Endodermal cell (in vitro differentiated cells): ENCODE results near the gene APOL1. TPM values are rescaled to one million over a fixed set of nuclear protein-coding genes. Genes with fewer than 3 reads are reported as not detected.

Experiments
- DNase-seq: peaks from one replicate; pipeline ENCODE4 v3.0.0-alpha.2; 2017
- H3K27ac ChIP-seq: 2 replicates; pipeline ENCODE4 v1.5.1; 2013; ENCODE audit warnings: mild to moderate bottlenecking, low read depth, low read length, moderate library complexity
- H3K27me3 ChIP-seq: 2 replicates; pipeline ENCODE4 v1.6.1; 2013; ENCODE audit warnings: mild to moderate bottlenecking, low read length, moderate library complexity; ENCODE audit not compliant: insufficient read depth, control insufficient read depth, poor library complexity, severe bottlenecking
- H3K36me3 ChIP-seq: 2 replicates; pipeline ENCODE4 v1.7.0; 2013; ENCODE audit warnings: mild to moderate bottlenecking, low read length, moderate library complexity; ENCODE audit not compliant: control insufficient read depth, insufficient read depth
- H3K4me1 ChIP-seq: one replicate; pipeline ENCODE4 v1.7.0; 2013; ENCODE audit warnings: low read length; ENCODE audit not compliant: control insufficient read depth, insufficient read depth
- H3K4me3 ChIP-seq: 2 replicates; pipeline ENCODE4 v1.5.1; 2013; ENCODE audit warnings: mild to moderate bottlenecking, low read length, moderate library complexity
- H3K9ac ChIP-seq: 2 replicates; pipeline ENCODE4 v1.6.1; 2013; ENCODE audit warnings: mild to moderate bottlenecking, low read length, moderate library complexity; ENCODE audit not compliant: poor library complexity, severe bottlenecking; ENCODE audit errors: extremely low read depth
- H3K9me3 ChIP-seq: 2 replicates; pipeline ENCODE4 v1.6.1; 2013; ENCODE audit warnings: mild to moderate bottlenecking, low read length, moderate library complexity; ENCODE audit not compliant: control insufficient read depth
- H3K27ac Mint-ChIP-seq: 2 replicates; pipeline ENCODE4 v1.8.0; 2020; ENCODE audit warnings: mixed read lengths
- H3K27me3 Mint-ChIP-seq: 2 replicates; pipeline ENCODE4 v1.8.0; 2021; ENCODE audit warnings: mild to moderate bottlenecking, mixed read lengths; ENCODE audit not compliant: insufficient read depth
- H3K36me3 Mint-ChIP-seq: 2 replicates; pipeline ENCODE4 v1.8.0; 2020; ENCODE audit warnings: low read depth, mixed read lengths
- H3K4me1 Mint-ChIP-seq: 2 replicates; pipeline ENCODE4 v1.8.0; 2020; ENCODE audit warnings: mixed read lengths
- H3K4me3 Mint-ChIP-seq: 2 replicates; pipeline ENCODE4 v1.8.0; 2020; ENCODE audit warnings: mild to moderate bottlenecking, moderate library complexity, mixed read lengths
- H3K9me3 Mint-ChIP-seq: 2 replicates; pipeline ENCODE4 v1.8.0; 2020; ENCODE audit warnings: mild to moderate bottlenecking, mixed read lengths
- WGBS, 2 experiments: methylation state at CpG; one replicate each; pipeline versions ENCODE4 v1.1.5 to v1.1.7; 2013; ENCODE audit warnings: missing lambda C conversion rate in 2 of 2, mixed read lengths in 1 of 2; ENCODE audit not compliant: insufficient coverage in 1 of 2, insufficient read length in 1 of 2; 5-methylcytosine and 5-hydroxymethylcytosine counted together
- total RNA-seq, 2 donors: library from RNA; stranded (reverse); fragmentation: NEBNext Ultra II Directional in 1 of 2; extraction: Animal tissue kit (Norgen Biotek cat#: 25700) in 1 of 2; gene quantifications; 2 replicates in 1 of 2; 3 replicates in 1 of 2; pipeline ENCODE4 v1.2.1, GENCODE V29; 2021
- TF ChIP-seq, protein P1 (sequence below): fragments of 200-600 bp; sonication (generic); conservative IDR thresholded peaks from 2 replicates; pipeline ENCODE4 v1.5.0; 2021; ENCODE audit warnings: antibody characterized with exemption, mild to moderate bottlenecking

The APOL1 gene
- total RNA-seq, 2 donors from 2014 or later = 0.11 to 0.22 TPM

DNA sequence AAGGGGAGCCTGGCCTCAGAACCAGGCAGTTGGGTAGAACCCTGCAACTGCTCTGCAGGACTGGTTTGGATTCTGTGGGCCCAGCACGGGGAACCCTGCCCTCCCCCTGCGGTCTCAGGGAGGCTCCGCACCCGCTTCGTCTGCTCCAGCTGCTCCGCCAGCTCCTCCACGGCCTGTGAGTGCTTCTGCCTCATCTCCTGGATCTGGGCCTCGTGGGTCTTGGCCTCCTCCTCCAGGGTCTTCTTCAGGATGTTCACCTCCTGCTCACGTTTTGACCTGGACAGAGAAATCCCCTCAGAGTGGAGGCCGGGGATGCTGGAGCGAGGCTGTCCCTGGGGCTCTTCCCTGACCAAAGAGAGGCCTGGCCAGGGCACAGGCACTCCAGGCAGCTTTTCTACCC lies 41.9 kb downstream of the APOL1 start:
- WGBS, 2 experiments = 97% methylated on average over 5 to 11 of the region's 11 CpGs
- no peak overlapping the region for H3K27ac Mint-ChIP-seq
- H3K36me3 Mint-ChIP-seq = peaks cover 88% of the 10 kb centered on the region

DNA sequence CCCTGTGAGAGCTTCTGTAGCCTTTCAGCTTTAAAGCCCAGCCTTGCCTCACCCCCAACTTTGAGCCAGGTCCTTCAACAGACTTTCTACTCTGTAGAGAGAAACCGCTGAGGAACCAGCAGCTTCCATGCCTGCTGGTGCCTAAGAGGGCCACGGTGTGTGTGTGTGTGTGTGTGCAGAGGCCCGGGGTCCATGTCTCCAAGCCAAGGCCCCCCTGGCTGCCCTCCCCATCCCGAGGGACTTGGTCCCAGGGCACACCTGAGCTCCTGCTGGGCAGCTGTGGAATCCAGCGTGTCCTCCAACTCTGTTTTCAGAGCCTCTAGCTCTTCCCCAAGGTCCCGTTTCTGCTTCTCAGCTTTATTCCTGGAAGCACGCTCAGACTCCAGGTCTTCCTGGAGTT lies 42.3 kb downstream of the APOL1 start:
- H3K9ac ChIP-seq = no peak overlapping the region
- H3K9me3 Mint-ChIP-seq = peaks cover 10% of the 10 kb centered on the region
- no peak overlapping the region for H3K27ac Mint-ChIP-seq
- H3K9me3 ChIP-seq = peaks cover 7% of the 10 kb centered on the region
- H3K27me3 Mint-ChIP-seq = no peaks in the 10 kb centered on the region
- no peak overlapping the region for H3K4me3 Mint-ChIP-seq
- H3K36me3 Mint-ChIP-seq = peaks cover 88% of the 10 kb centered on the region
- TF ChIP-seq, protein P1, sequence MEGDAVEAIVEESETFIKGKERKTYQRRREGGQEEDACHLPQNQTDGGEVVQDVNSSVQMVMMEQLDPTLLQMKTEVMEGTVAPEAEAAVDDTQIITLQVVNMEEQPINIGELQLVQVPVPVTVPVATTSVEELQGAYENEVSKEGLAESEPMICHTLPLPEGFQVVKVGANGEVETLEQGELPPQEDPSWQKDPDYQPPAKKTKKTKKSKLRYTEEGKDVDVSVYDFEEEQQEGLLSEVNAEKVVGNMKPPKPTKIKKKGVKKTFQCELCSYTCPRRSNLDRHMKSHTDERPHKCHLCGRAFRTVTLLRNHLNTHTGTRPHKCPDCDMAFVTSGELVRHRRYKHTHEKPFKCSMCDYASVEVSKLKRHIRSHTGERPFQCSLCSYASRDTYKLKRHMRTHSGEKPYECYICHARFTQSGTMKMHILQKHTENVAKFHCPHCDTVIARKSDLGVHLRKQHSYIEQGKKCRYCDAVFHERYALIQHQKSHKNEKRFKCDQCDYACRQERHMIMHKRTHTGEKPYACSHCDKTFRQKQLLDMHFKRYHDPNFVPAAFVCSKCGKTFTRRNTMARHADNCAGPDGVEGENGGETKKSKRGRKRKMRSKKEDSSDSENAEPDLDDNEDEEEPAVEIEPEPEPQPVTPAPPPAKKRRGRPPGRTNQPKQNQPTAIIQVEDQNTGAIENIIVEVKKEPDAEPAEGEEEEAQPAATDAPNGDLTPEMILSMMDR = no peak
- H3K4me1 ChIP-seq = no peaks in the 10 kb centered on the region
- no peak overlapping the region for H3K27ac ChIP-seq
- H3K36me3 ChIP-seq = peaks cover 87% of the 10 kb centered on the region
- H3K27me3 ChIP-seq = no peaks in the 10 kb centered on the region
- DNase-seq = no peak
- H3K4me1 Mint-ChIP-seq = no peaks in the 10 kb centered on the region
- H3K4me3 ChIP-seq = no peak overlapping the region
- WGBS, 2 experiments = 96 to 100% methylated on average over 4 to 7 of the region's 7 CpGs

More for the DNA sequence above, 41.9 kb downstream of the APOL1 start:
- Mint-ChIP-seq H3K9me3 (peaks cover 11% of the 10 kb centered on the region), H3K27me3 (no peaks in the 10 kb centered on the region), H3K4me3 (no peak overlapping the region), H3K4me1 (no peaks in the 10 kb centered on the region)
- H3K27ac ChIP-seq = no peak overlapping the region
- TF ChIP-seq, protein P1 = no peak
- H3K27me3 ChIP-seq = no peaks in the 10 kb centered on the region
- no peaks in the 10 kb centered on the region for H3K4me1 ChIP-seq
- H3K36me3 ChIP-seq = peaks cover 86% of the 10 kb centered on the region
- no peak for DNase-seq
- peaks cover 7% of the 10 kb centered on the region for H3K9me3 ChIP-seq
- H3K4me3 ChIP-seq = no peak overlapping the region
- H3K9ac ChIP-seq = no peak overlapping the region

DNA sequence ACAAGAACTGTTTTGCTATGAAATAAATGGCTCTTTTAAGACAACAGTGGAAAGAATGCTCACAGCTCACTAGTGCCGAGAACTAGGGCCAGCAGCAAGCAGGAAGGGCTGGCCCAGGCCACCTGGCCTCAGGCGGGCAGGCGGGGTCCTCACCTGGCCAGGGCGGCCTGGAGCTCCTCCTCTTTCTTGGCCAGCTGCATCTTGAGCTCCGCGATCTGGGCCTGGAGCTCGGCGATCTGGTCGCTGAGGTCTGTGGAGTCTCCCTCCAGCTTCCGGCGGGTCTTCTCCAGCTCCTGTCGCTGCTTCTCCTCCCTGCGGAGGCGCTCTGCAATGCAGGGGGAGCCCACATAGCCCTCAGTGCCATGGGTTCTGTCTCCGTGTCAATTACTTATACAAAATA lies 43.8 kb downstream of the APOL1 start:
- Histone ChIP-seq H3K4me1 (no peaks in the 10 kb centered on the region), H3K27ac (no peak overlapping the region), H3K9ac (no peak overlapping the region), H3K27me3 (no peaks in the 10 kb centered on the region), H3K36me3 (peaks cover 97% of the 10 kb centered on the region), H3K9me3 (peaks cover 7% of the 10 kb centered on the region), H3K4me3 (no peak overlapping the region)
- Mint-ChIP-seq H3K27ac (no peak overlapping the region), H3K36me3 (peaks cover 91% of the 10 kb centered on the region), H3K4me3 (no peak overlapping the region), H3K4me1 (no peaks in the 10 kb centered on the region), H3K9me3 (peaks cover 5% of the 10 kb centered on the region), H3K27me3 (no peaks in the 10 kb centered on the region)
- DNase-seq = no peak
- TF ChIP-seq, protein P1 = no peak
- 96 to 99% methylated on average over 10 to 15 of the region's 15 CpGs for whole genome bisulfite sequencing, 2 experiments
